Esophagus muscularis mucosa (tissue), 4 donors: ENCODE measurements around the gene GFOD1.

Source experiments
- CTCF ChIP-seq, 3 experiments: fragments of 200-600 bp in 2 of 3; fragments of 450-650 bp in 1 of 3; sonication (generic) in 2 of 3; IDR thresholded peaks; one replicate each; pipeline ENCODE4 v1.5.1; 2017 to 2019; ENCODE audit warnings: antibody characterized with exemption in 3 of 3, mild to moderate bottlenecking in 2 of 3, moderate library complexity in 1 of 3
- EP300 ChIP-seq: sonication (generic); formaldehyde crosslinking; IDR thresholded peaks from one replicate; pipeline ENCODE4 v1.6.1; 2017; ENCODE audit warnings: antibody characterized with exemption
- POLR2A ChIP-seq: fragments of 450-650 bp; IDR thresholded peaks from one replicate; pipeline ENCODE4 v1.6.1; 2017; ENCODE audit warnings: antibody characterized with exemption, moderate library complexity, mild to moderate bottlenecking, low read depth
- POLR2AphosphoS5 ChIP-seq, 2 donors: sonication (generic); formaldehyde crosslinking; IDR thresholded peaks; one replicate each; pipeline ENCODE4 v1.6.1; 2017; ENCODE audit warnings: antibody characterized with exemption in 2 of 2

GRCh38 chr6:13445005-13445743 lies 42.2 kb downstream of the GFOD1 start:
- TF ChIP-seq CTCF (IDR thresholded peaks at IDR 0.05) (no peak), POLR2A (no peak), POLR2AphosphoS5 (IDR thresholded peaks at IDR 0.05) (no peak), EP300 (no peak)
